Testis (tissue), 3 donors: ENCODE measurements around the gene LCN15. TPM values are rescaled to one million over a fixed set of nuclear protein-coding genes. Genes with fewer than 3 reads are reported as not detected.
"Not testable (repeated sequence)": the region's sequence is repeated elsewhere in the genome, so short reads cannot be mapped to it uniquely, and the experiment has no call there.

Experiments used
- DNase-seq: peaks from one replicate; pipeline ENCODE4 v3.0.0-alpha.2; 2019
- H3K27ac ChIP-seq, 2 donors: fragments of 200-600 bp; sonication (generic); one replicate each; pipeline ENCODE4 v1.5.1; 2019
- H3K27me3 ChIP-seq: fragments of 200-600 bp; sonication (generic); one replicate; pipeline ENCODE4 v1.5.1; 2019
- H3K36me3 ChIP-seq: fragments of 200-600 bp; sonication (generic); one replicate; pipeline ENCODE4 v1.5.1; 2017; ENCODE audit warnings: low read depth; ENCODE audit errors: missing control alignments
- H3K4me1 ChIP-seq: fragments of 200-600 bp; sonication (generic); one replicate; pipeline ENCODE4 v1.5.1; 2019
- H3K4me3 ChIP-seq, 2 donors: fragments of 200-600 bp; sonication (generic); one replicate each; pipeline ENCODE4 v1.5.1; 2017 to 2019
- H3K9me3 ChIP-seq: fragments of 200-600 bp; sonication (generic); one replicate; pipeline ENCODE4 v1.5.1; 2017
- CTCF ChIP-seq, 3 experiments: fragments of 450-650 bp in 2 of 3; fragments of 200-600 bp in 1 of 3; sonication (generic) in 1 of 3; IDR thresholded peaks; one replicate each; pipeline ENCODE4 v1.5.1; 2016 to 2019; ENCODE audit warnings: antibody characterized with exemption in 3 of 3, mild to moderate bottlenecking in 2 of 3, moderate library complexity in 1 of 3
- POLR2A ChIP-seq: fragments of 450-650 bp; IDR thresholded peaks from one replicate; pipeline ENCODE4 v1.6.1; 2017; ENCODE audit warnings: antibody characterized with exemption, mild to moderate bottlenecking, moderate library complexity
- WGBS, 2 donors: methylation state at CpG; one replicate each; pipeline ENCODE4 v1.1.5; 2018; 5-methylcytosine and 5-hydroxymethylcytosine counted together
- intact Hi-C: fragments of 100-400 bp; cut with DNase I; formaldehyde crosslinking; loops from one replicate; pipeline ENCODE4 v1.15.1; 2023; ENCODE audit warnings: low total_unique reads
- polyA plus RNA-seq: library from polyadenylated mRNA; stranded (reverse); fragments of 350-450 nt; fragmentation: Illumina TruSeq; extraction: RNeasy Lipid Tissue Mini Kit (QIAGEN cat#74804); gene quantifications from one replicate; pipeline ENCODE4 v1.2.3, GENCODE V29; 2014; ENCODE audit warnings: low read depth, low replicate concordance; ENCODE audit not compliant: insufficient read depth
- total RNA-seq, 2 donors: library from RNA; depleted of rRNA; stranded (reverse); fragments of >200 nt; gene quantifications; one replicate each; pipeline ENCODE4 v1.2.3, GENCODE V29; 2016

The LCN15 gene
- total and polyA plus RNA-seq, 3 donors from 2014 or later = 0.41 to 0.68 TPM; not detected in 1

GRCh38 chr9:136769710-136770191 lies 5.4 kb upstream of the LCN15 start:
- H3K36me3 ChIP-seq = no peaks in the 10 kb centered on the region
- no peak overlapping the region for H3K27ac ChIP-seq
- intact Hi-C loops = no loop called here
- peaks cover 2% of the 10 kb centered on the region for H3K4me1 ChIP-seq
- H3K4me3 ChIP-seq = no peak overlapping the region
- WGBS, 2 donors = 6 to 7% methylated on average over 12 to 15 of the region's 16 CpGs
- no peak for TF ChIP-seq POLR2A
- peak in 2 of 3 experiments; percentile 47 to 54 for TF ChIP-seq CTCF (IDR thresholded peaks at IDR 0.05)
- H3K27me3 ChIP-seq = no peaks in the 10 kb centered on the region
- DNase-seq = peak; percentile 65
- H3K9me3 ChIP-seq = no peaks in the 10 kb centered on the region

DNA sequence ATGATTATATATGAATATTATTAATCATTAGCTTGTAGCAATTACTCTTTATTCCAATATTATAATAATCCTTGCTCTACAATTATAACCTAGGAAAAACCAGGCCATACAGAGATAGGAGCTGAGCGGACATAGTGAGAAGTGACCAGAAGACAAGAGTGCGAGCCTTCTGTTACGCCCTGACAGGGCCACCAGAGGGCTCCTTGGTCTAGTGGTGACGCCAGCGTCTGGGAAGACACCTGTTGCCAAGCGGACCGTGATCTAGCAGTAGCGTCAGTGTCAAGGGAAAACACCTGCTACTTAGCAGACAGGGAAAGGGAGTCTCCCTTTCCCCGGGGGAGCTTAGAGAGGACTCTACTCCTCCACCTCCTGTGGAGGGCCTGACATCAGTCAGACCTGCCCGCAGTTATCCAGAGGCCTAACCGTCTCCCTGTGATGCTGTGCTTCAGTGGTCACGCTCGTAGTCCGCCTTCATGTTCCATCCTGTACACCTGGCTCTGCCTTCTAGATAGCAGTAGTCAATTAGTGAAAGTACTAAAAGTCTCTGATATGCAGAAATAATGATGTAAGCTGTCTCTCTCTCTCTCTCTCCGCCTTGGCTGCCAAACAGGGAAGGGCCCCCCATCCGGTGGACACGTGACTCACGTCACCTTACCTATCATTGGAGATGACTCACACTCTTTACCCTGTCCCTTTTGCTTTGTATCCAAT lies 2.2 kb upstream of the LCN15 start:
- H3K36me3 ChIP-seq, H3K27me3 ChIP-seq, intact Hi-C loops, H3K27ac ChIP-seq, H3K4me1 ChIP-seq, H3K9me3 ChIP-seq, H3K4me3 ChIP-seq: not testable (repeated sequence)
- WGBS, 2 donors = 48 to 52% methylated on average over 17 to 18 of the region's 18 CpGs
- DNase-seq = peak; percentile 84
- TF ChIP-seq CTCF (IDR thresholded peaks at IDR 0.05) = peak in 1 of 3 experiments; percentile 30

- H3K27me3 ChIP-seq, intact Hi-C loops: not testable (repeated sequence)
Measured at GRCh38 chr9:136765745-136766409, 1.6 kb upstream of the LCN15 start.

DNA sequence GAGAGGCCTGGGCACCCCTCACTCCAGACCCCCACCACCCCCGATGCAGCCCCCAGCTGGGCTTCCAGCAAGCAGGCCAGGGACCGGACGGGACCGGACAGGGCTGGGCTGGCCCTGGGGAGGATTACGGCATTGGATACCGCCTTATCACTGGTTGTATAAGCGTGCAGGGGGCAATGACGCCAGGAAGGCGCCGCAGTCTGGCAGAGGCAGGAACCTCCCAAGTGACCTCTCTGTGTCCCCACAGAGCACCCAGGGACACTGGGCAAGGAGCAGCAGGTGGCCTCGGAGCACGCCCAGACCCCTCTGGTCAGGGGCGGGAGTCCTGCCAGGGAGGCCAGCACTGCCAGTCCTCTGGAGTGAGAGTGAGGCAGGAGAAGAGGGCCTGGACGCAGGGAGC lies 723 bp upstream of the LCN15 start:
- DNase-seq = peak; percentile 59
- 75 to 89% methylated on average over 1 to 14 of the region's 14 CpGs for WGBS, 2 donors
- no peaks in the 10 kb centered on the region for H3K27me3 ChIP-seq

More at GRCh38 chr9:136765745-136766409, 1.6 kb upstream of the LCN15 start:
- H3K4me3 ChIP-seq, H3K27ac ChIP-seq, H3K4me1 ChIP-seq, H3K9me3 ChIP-seq, H3K36me3 ChIP-seq, DNase-seq: not testable (repeated sequence)
- 82 to 84% methylated on average over 14 of the region's 14 CpGs for WGBS, 2 donors

More for the DNA sequence above, 723 bp upstream of the LCN15 start:
- TF ChIP-seq POLR2A (no peak), CTCF (IDR thresholded peaks at IDR 0.05) (no peak)
- peaks cover 2% of the 10 kb centered on the region for H3K4me1 ChIP-seq
- intact Hi-C loops = no loop called here
- H3K4me3 ChIP-seq = no peak overlapping the region
- H3K36me3 ChIP-seq = no peaks in the 10 kb centered on the region
- no peaks in the 10 kb centered on the region for H3K9me3 ChIP-seq
- peak overlapping the region in 1 of 2 donors; percentile 1 for H3K27ac ChIP-seq
